ENCODE data around the gene KLK5.
"Not testable (repeated sequence)": the region's sequence is repeated elsewhere in the genome, so short reads cannot be mapped to it uniquely, and the experiment has no call there.

The KLK5 gene

GRCh38 chr19:50952910-50953309, at the start of gene KLK5:
TSS of gene KLK5 (minus strand) at chr19:50953038. CDS start at chr19:50952657, 381 bp downstream.
- FAIRE-seq, result no peak
- DNase-seq (ENCODE audit: extremely low spot score, insufficient read length, low read depth), result no peak

- FAIRE-seq (no peak), DNase-seq (ENCODE audit: extremely low spot score, insufficient read length, low read depth) (no peak)
Observed at GRCh38 chr19:51002089-51002532, 49.3 kb upstream of the KLK5 start.

- DNase-seq (ENCODE audit: extremely low spot score, insufficient read length, low read depth) (no peak), FAIRE-seq (no peak)
Observed at GRCh38 chr19:51001515-51001914, 48.7 kb upstream of the KLK5 start, which contains the start of gene KLK8. TSS of gene KLK8 (minus strand) at chr19:51001604. CDS start at chr19:51001167, 437 bp downstream.

- no peak for DNase-seq (ENCODE audit: extremely low spot score, insufficient read length, low read depth)
- FAIRE-seq, result no peak
Observed at GRCh38 chr19:51000981-51001380, 48.1 kb upstream of the KLK5 start.

- FAIRE-seq, result no peak
- no peak for DNase-seq (ENCODE audit: extremely low spot score, insufficient read length, low read depth)
Observed at GRCh38 chr19:51000426-51000825, 47.6 kb upstream of the KLK5 start.

GRCh38 chr19:50998686-50999085, 45.8 kb upstream of the KLK5 start:
- DNase-seq (ENCODE audit: extremely low spot score, insufficient read length, low read depth) (no peak), FAIRE-seq (no peak)

GRCh38 chr19:50998061-50998460, 45.2 kb upstream of the KLK5 start:
- DNase-seq (ENCODE audit: extremely low spot score, insufficient read length, low read depth) (no peak), FAIRE-seq (no peak)

- FAIRE-seq (no peak), DNase-seq (ENCODE audit: extremely low spot score, insufficient read length, low read depth) (no peak)
Observed at GRCh38 chr19:50994129-50994528, 41.3 kb upstream of the KLK5 start.

GRCh38 chr19:50992666-50993035, 39.8 kb upstream of the KLK5 start:
- no peak for DNase-seq (ENCODE audit: extremely low spot score, insufficient read length, low read depth)
- FAIRE-seq, result no peak

- FAIRE-seq; DNase-seq (ENCODE audit: extremely low spot score, insufficient read length, low read depth): not testable (repeated sequence)
Observed at GRCh38 chr19:50984416-50984815, 31.6 kb upstream of the KLK5 start.

- FAIRE-seq (no peak), DNase-seq (ENCODE audit: extremely low spot score, insufficient read length, low read depth) (no peak)
Observed at GRCh38 chr19:50983625-50984292, 30.9 kb upstream of the KLK5 start, which contains the start of gene KLK7. TSS of gene KLK7 (minus strand) at chr19:50983917. CDS start at chr19:50982399, 1,518 bp downstream.

GRCh38 chr19:50982186-50982585, 29.3 kb upstream of the KLK5 start:
- FAIRE-seq (no peak), DNase-seq (ENCODE audit: extremely low spot score, insufficient read length, low read depth) (no peak)

GRCh38 chr19:50981587-50982146, 28.8 kb upstream of the KLK5 start:
- no peak for FAIRE-seq
- DNase-seq (ENCODE audit: extremely low spot score, insufficient read length, low read depth), result no peak

- DNase-seq (ENCODE audit: extremely low spot score, insufficient read length, low read depth) (no peak), FAIRE-seq (no peak)
Observed at GRCh38 chr19:50980208-50980607, 27.4 kb upstream of the KLK5 start.

GRCh38 chr19:50979758-50980157, 26.9 kb upstream of the KLK5 start:
- FAIRE-seq, result no peak
- no peak for DNase-seq (ENCODE audit: extremely low spot score, insufficient read length, low read depth)

- no peak for FAIRE-seq
Observed at GRCh38 chr19:50978772-50979390, 26.0 kb upstream of the KLK5 start.

GRCh38 chr19:50977626-50978025, 24.8 kb upstream of the KLK5 start:
- DNase-seq (ENCODE audit: extremely low spot score, insufficient read length, low read depth), result no peak
- no peak for FAIRE-seq

More at GRCh38 chr19:50978772-50979390, 26.0 kb upstream of the KLK5 start:
- no peak for DNase-seq (ENCODE audit: extremely low spot score, insufficient read length, low read depth)

GRCh38 chr19:50975766-50976165, 22.9 kb upstream of the KLK5 start:
- DNase-seq (ENCODE audit: extremely low spot score, insufficient read length, low read depth) (no peak), FAIRE-seq (no peak)

GRCh38 chr19:50974702-50975556, 22.1 kb upstream of the KLK5 start:
- FAIRE-seq, result no peak
- DNase-seq (ENCODE audit: extremely low spot score, insufficient read length, low read depth), result no peak

- no peak for DNase-seq (ENCODE audit: extremely low spot score, insufficient read length, low read depth)
- no peak for FAIRE-seq
Observed at GRCh38 chr19:50972795-50973376, 20.0 kb upstream of the KLK5 start.

Measured in GM18507 (cell line).